ENCODE results near the gene GCGR.

Gene GCGR

DNA sequence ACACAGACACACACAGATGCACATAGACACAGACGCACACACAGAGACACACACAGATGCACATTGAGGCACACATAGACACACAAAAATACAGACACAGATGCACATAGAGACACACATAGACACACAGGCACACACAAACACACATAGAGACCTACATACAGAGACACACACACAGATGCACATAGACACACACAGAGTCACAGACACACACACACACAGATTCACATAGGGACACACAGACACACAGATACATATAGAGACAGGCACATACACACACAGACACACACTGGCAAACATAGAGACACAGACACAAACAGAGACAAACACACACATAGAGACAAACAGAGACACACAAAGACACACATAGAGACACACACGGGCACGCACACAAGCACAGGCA lies 9.9 kb upstream of the GCGR start:
- Histone ChIP-seq H3K4me1 (ENCODE audit: control insufficient read depth, insufficient read depth, low read length) (no peaks in the 10 kb centered on the region), H3K9me3 (ENCODE audit: control insufficient read depth, insufficient read depth, low read depth, low read length) (no peaks in the 10 kb centered on the region), H3K36me3 (ENCODE audit: control insufficient read depth in 2 of 2, insufficient read depth in 1 of 2, low read length in 2 of 2) (no peaks in the 10 kb centered on the region; a peak in 1 of 3 replicates), H3K4me3 (ENCODE audit: low read depth, low read length) (no peak overlapping the region), H3K27ac (ENCODE audit: extremely low read depth, low read depth, low read length) (no peak overlapping the region)
- POLR2A ChIA-PET: no interaction called here
- TF ChIP-seq ZNF174 (tag by site-specific recombination; IDR thresholded peaks at IDR 0.05) (no peak), ZNF404 (tag by site-specific recombination; IDR thresholded peaks at IDR 0.05) (no peak), ZNF501 (tag by site-specific recombination; IDR thresholded peaks at IDR 0.05) (no peak), SALL2 (tag by site-specific recombination; IDR thresholded peaks at IDR 0.05; ENCODE audit: borderline replicate concordance) (peak; percentile 68; the same call in 1 of the 2 replicates), OVOL3 (tag by site-specific recombination; IDR thresholded peaks at IDR 0.05) (no peak), ZBTB8A (tag by site-specific recombination; IDR thresholded peaks at IDR 0.05) (no peak), ZNF292 (tag by site-specific recombination; IDR thresholded peaks at IDR 0.05; ENCODE audit: borderline replicate concordance, low read depth) (no peak), ZNF785 (tag by site-specific recombination; IDR thresholded peaks at IDR 0.05) (no peak), ZNF112 (tag by site-specific recombination; IDR thresholded peaks at IDR 0.05) (0 out of 2 replicates have a peak, but pooled peaks have one; percentile 5), ZNF621 (tag by site-specific recombination; IDR thresholded peaks at IDR 0.05) (no peak), SCRT2 (tag by site-specific recombination; IDR thresholded peaks at IDR 0.05) (no peak), ZNF521 (tag by site-specific recombination; IDR thresholded peaks at IDR 0.05) (0 out of 2 replicates have a peak, but pooled peaks have one; percentile 64), ZNF391 (tag by site-specific recombination; IDR thresholded peaks at IDR 0.05; ENCODE audit: borderline replicate concordance, low read depth) (no peak), ZNF248 (tag by site-specific recombination; IDR thresholded peaks at IDR 0.05) (0 out of 2 replicates have a peak, but pooled peaks have one; percentile 45), ZNF426 (tag by site-specific recombination; IDR thresholded peaks at IDR 0.05) (no peak), ZNF830 (tag by site-specific recombination; IDR thresholded peaks at IDR 0.05; ENCODE audit: low read depth) (no peak), ZNF837 (tag by site-specific recombination; IDR thresholded peaks at IDR 0.05) (no peak), ZNF776 (tag by site-specific recombination; IDR thresholded peaks at IDR 0.05; ENCODE audit: borderline replicate concordance) (0 out of 2 replicates have a peak, but pooled peaks have one; percentile 15), ZNF239 (tag by site-specific recombination; IDR thresholded peaks at IDR 0.05) (0 out of 2 replicates have a peak, but pooled peaks have one; percentile 14), ZNF324 (tag by site-specific recombination; IDR thresholded peaks at IDR 0.05) (no peak), ZBTB20 (tag by site-specific recombination; IDR thresholded peaks at IDR 0.05) (no peak), ZNF214 (tag by site-specific recombination; IDR thresholded peaks at IDR 0.05; ENCODE audit: borderline replicate concordance) (no peak)
- TF ChIP-seq, protein P1, sequence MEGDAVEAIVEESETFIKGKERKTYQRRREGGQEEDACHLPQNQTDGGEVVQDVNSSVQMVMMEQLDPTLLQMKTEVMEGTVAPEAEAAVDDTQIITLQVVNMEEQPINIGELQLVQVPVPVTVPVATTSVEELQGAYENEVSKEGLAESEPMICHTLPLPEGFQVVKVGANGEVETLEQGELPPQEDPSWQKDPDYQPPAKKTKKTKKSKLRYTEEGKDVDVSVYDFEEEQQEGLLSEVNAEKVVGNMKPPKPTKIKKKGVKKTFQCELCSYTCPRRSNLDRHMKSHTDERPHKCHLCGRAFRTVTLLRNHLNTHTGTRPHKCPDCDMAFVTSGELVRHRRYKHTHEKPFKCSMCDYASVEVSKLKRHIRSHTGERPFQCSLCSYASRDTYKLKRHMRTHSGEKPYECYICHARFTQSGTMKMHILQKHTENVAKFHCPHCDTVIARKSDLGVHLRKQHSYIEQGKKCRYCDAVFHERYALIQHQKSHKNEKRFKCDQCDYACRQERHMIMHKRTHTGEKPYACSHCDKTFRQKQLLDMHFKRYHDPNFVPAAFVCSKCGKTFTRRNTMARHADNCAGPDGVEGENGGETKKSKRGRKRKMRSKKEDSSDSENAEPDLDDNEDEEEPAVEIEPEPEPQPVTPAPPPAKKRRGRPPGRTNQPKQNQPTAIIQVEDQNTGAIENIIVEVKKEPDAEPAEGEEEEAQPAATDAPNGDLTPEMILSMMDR (tag by site-specific recombination; IDR thresholded peaks at IDR 0.05): no peak
- TF ChIP-seq, protein P2, sequence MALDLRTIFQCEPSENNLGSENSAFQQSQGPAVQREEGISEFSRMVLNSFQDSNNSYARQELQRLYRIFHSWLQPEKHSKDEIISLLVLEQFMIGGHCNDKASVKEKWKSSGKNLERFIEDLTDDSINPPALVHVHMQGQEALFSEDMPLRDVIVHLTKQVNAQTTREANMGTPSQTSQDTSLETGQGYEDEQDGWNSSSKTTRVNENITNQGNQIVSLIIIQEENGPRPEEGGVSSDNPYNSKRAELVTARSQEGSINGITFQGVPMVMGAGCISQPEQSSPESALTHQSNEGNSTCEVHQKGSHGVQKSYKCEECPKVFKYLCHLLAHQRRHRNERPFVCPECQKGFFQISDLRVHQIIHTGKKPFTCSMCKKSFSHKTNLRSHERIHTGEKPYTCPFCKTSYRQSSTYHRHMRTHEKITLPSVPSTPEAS (tag by site-specific recombination; IDR thresholded peaks at IDR 0.05): peak; percentile 77; the same call in 1 of the 2 replicates
- TF ChIP-seq, protein P3, sequence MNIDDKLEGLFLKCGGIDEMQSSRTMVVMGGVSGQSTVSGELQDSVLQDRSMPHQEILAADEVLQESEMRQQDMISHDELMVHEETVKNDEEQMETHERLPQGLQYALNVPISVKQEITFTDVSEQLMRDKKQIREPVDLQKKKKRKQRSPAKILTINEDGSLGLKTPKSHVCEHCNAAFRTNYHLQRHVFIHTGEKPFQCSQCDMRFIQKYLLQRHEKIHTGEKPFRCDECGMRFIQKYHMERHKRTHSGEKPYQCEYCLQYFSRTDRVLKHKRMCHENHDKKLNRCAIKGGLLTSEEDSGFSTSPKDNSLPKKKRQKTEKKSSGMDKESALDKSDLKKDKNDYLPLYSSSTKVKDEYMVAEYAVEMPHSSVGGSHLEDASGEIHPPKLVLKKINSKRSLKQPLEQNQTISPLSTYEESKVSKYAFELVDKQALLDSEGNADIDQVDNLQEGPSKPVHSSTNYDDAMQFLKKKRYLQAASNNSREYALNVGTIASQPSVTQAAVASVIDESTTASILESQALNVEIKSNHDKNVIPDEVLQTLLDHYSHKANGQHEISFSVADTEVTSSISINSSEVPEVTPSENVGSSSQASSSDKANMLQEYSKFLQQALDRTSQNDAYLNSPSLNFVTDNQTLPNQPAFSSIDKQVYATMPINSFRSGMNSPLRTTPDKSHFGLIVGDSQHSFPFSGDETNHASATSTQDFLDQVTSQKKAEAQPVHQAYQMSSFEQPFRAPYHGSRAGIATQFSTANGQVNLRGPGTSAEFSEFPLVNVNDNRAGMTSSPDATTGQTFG (tag by site-specific recombination; IDR thresholded peaks at IDR 0.05; ENCODE audit: borderline replicate concordance): no peak
- TF ChIP-seq, protein P4, sequence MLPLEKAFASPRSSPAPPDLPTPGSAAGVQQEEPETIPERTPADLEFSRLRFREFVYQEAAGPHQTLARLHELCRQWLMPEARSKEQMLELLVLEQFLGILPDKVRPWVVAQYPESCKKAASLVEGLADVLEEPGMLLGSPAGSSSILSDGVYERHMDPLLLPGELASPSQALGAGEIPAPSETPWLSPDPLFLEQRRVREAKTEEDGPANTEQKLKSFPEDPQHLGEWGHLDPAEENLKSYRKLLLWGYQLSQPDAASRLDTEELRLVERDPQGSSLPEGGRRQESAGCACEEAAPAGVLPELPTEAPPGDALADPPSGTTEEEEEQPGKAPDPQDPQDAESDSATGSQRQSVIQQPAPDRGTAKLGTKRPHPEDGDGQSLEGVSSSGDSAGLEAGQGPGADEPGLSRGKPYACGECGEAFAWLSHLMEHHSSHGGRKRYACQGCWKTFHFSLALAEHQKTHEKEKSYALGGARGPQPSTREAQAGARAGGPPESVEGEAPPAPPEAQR (tag by site-specific recombination; IDR thresholded peaks at IDR 0.05): no peak
- TF ChIP-seq, protein P5, sequence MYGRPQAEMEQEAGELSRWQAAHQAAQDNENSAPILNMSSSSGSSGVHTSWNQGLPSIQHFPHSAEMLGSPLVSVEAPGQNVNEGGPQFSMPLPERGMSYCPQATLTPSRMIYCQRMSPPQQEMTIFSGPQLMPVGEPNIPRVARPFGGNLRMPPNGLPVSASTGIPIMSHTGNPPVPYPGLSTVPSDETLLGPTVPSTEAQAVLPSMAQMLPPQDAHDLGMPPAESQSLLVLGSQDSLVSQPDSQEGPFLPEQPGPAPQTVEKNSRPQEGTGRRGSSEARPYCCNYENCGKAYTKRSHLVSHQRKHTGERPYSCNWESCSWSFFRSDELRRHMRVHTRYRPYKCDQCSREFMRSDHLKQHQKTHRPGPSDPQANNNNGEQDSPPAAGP (tag by site-specific recombination; IDR thresholded peaks at IDR 0.05): no peak
- CTCF ChIA-PET: interaction anchor here (1.3 kb wide), 1 partner anchor 56 kb away, joined by 5 read pairs; no protein-coding TSS in a partner anchor
